Body of pancreas (tissue), 4 donors: ENCODE data around the gene RPUSD1.

Experiments used
- POLR2A ChIP-seq, 3 donors: fragments of 450-650 bp; IDR thresholded peaks; one replicate each; pipeline ENCODE4 v1.6.1; 2016; ENCODE audit warnings: antibody characterized with exemption in 3 of 3, mild to moderate bottlenecking in 2 of 3
- TF ChIP-seq, protein P1 (sequence below), 7 experiments: fragments of 450-650 bp in 4 of 7; fragments of 200-600 bp in 3 of 7; sonication (generic) in 3 of 7; IDR thresholded peaks; one replicate each; pipeline ENCODE4 v1.5.1; 2016 to 2019; ENCODE audit warnings: antibody characterized with exemption in 7 of 7

GRCh38 chr16:766820-767640, 21.2 kb downstream of the RPUSD1 start:
- TF ChIP-seq POLR2A (IDR thresholded peaks at IDR 0.05) = no peak
- TF ChIP-seq, protein P1, sequence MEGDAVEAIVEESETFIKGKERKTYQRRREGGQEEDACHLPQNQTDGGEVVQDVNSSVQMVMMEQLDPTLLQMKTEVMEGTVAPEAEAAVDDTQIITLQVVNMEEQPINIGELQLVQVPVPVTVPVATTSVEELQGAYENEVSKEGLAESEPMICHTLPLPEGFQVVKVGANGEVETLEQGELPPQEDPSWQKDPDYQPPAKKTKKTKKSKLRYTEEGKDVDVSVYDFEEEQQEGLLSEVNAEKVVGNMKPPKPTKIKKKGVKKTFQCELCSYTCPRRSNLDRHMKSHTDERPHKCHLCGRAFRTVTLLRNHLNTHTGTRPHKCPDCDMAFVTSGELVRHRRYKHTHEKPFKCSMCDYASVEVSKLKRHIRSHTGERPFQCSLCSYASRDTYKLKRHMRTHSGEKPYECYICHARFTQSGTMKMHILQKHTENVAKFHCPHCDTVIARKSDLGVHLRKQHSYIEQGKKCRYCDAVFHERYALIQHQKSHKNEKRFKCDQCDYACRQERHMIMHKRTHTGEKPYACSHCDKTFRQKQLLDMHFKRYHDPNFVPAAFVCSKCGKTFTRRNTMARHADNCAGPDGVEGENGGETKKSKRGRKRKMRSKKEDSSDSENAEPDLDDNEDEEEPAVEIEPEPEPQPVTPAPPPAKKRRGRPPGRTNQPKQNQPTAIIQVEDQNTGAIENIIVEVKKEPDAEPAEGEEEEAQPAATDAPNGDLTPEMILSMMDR (IDR thresholded peaks at IDR 0.05) = no peak
